Cardiac fibroblast (primary cell): ENCODE measurements around the gene ZNF853.

ENCODE experiments used
- DNase-seq, 2 donors: peaks; one replicate each; pipeline versions ENCODE4 v3.0.0 to v3.0.0-alpha.2; 2010; ENCODE audit warnings: low read depth in 2 of 2
- H3K4me3 ChIP-seq, 2 donors: replicated peaks in 1 of 2; 1 replicate in 1 of 2; 2 replicates in 1 of 2; pipeline ENCODE4 v1.5.1; 2011; ENCODE audit warnings: low read depth in 2 of 2, low read length in 2 of 2, mild to moderate bottlenecking in 2 of 2, moderate library complexity in 1 of 2
- CTCF ChIP-seq: IDR thresholded peaks from one replicate; pipeline ENCODE4 v1.5.1; 2011; ENCODE audit warnings: low read depth, mild to moderate bottlenecking, low read length, inconsistent platforms

The ZNF853 gene

GRCh38 chr7:6608081-6608480, 7.3 kb upstream of the ZNF853 start:
- no peak for DNase-seq
- H3K4me3 ChIP-seq = no peak overlapping the region
- TF ChIP-seq CTCF = no peak

- no peak for DNase-seq
- TF ChIP-seq CTCF = no peak
- no peak overlapping the region for H3K4me3 ChIP-seq
Measured at GRCh38 chr7:6608794-6609193, 6.6 kb upstream of the ZNF853 start.

- no peak for TF ChIP-seq CTCF
- DNase-seq = no peak
- H3K4me3 ChIP-seq = no peak overlapping the region
Measured at GRCh38 chr7:6612819-6613218, 2.6 kb upstream of the ZNF853 start.

GRCh38 chr7:6613706-6614105, 1.7 kb upstream of the ZNF853 start:
- H3K4me3 ChIP-seq = no peak overlapping the region
- no peak for TF ChIP-seq CTCF
- no peak for DNase-seq

- no peak for TF ChIP-seq CTCF
- DNase-seq = no peak
- H3K4me3 ChIP-seq = peak overlapping the region; percentile 21 to 45
Measured at GRCh38 chr7:6615723-6616555, 529 bp downstream of the ZNF853 start.

GRCh38 chr7:6616854-6617643, 1.6 kb downstream of the ZNF853 start:
- no peak overlapping the region for H3K4me3 ChIP-seq
- DNase-seq = no peak
- no peak for TF ChIP-seq CTCF
